Measurements from ENCODE around the gene BAX. TPM values are rescaled to one million over a fixed set of nuclear protein-coding genes. Genes with fewer than 3 reads are reported as not detected.

Gene BAX
- total and polyA plus RNA-seq, 9 of the 15 experiments (the other 6 are each of a cell fraction or from before 2014, with no cell fraction given): 3.2 to 95.4 (median 44.5) TPM

DNA sequence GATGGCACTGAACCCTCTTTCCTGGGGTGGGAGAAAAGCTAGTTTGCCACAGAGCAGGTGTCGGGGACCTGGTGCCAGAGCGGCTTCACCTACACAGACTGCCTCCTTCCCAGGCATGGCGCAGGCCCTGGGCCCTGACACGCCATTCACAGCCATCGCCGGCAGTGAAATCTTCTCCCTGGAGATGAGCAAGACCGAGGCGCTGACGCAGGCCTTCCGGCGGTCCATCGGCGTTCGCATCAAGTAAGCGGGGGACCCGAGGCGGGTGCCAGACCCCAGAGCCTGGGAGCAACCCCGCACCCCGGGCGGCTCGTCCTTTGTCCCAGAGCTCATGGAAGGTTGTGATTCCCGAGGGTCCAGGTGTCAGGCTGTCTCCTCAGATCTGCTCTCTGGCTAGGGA is 52.2 kb downstream of the BAX start:
- H3K27ac ChIP-seq (ENCODE audit: extremely low read depth, low read depth, low read length): no peak overlapping the region
- no peak overlapping the region for H2AFZ ChIP-seq (ENCODE audit: low read depth, low read length)
- H3K79me2 ChIP-seq (ENCODE audit: control insufficient read depth, insufficient read depth, low read length): no peaks in the 10 kb centered on the region
- in situ Hi-C loops (cut with MboI): no loop called here
- H3K9me3 ChIP-seq (replicated peaks; ENCODE audit: control insufficient read depth, insufficient read depth, low read depth, low read length): no peaks in the 10 kb centered on the region
- ATAC-seq (no peak), FAIRE-seq (no peak), DNase-seq (ENCODE audit: extremely low read depth in 1 of 4, low spot score in 3 of 4) (no peak)
- no peaks in the 10 kb centered on the region for H4K20me1 ChIP-seq (replicated peaks; ENCODE audit: control insufficient read depth, insufficient read depth, low read length)
- H3K36me3 ChIP-seq (ENCODE audit: control insufficient read depth, insufficient read depth, low read length): peaks cover 85% of the 10 kb centered on the region
- H3K9ac ChIP-seq (ENCODE audit: insufficient read depth in 1 of 2, low read depth in 2 of 2, low read length in 2 of 2): no peak overlapping the region
- WGBS (ENCODE audit: insufficient coverage, low coverage, missing lambda C conversion rate): 98% methylated on average over 21 of the region's 22 CpGs
- no peak for TF ChIP-seq MEF2D (tag; conservative IDR thresholded peaks at IDR 0.05; ENCODE audit: low read depth)
- peak; percentile 45 for TF ChIP-seq RBFOX2 (IDR thresholded peaks at IDR 0.05; ENCODE audit: low read depth, low read length)
- TF ChIP-seq, protein P1, sequence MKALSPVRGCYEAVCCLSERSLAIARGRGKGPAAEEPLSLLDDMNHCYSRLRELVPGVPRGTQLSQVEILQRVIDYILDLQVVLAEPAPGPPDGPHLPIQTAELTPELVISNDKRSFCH (CRISPR knock-in tag; IDR thresholded peaks at IDR 0.05): no peak
- TF ChIP-seq, protein P1 (tag; IDR thresholded peaks at IDR 0.05): no peak
- TF ChIP-seq CTBP1 (IDR thresholded peaks at IDR 0.05; ENCODE audit: borderline replicate concordance): no peak
- TF ChIP-seq SMAD3 (CRISPR knock-in tag; conservative IDR thresholded peaks at IDR 0.05): no peak
- no peak for TF ChIP-seq YBX1 (IDR thresholded peaks at IDR 0.05)
- no peak for TF ChIP-seq ILF3 (IDR thresholded peaks at IDR 0.05; ENCODE audit: borderline replicate concordance)
- TF ChIP-seq, protein P2, sequence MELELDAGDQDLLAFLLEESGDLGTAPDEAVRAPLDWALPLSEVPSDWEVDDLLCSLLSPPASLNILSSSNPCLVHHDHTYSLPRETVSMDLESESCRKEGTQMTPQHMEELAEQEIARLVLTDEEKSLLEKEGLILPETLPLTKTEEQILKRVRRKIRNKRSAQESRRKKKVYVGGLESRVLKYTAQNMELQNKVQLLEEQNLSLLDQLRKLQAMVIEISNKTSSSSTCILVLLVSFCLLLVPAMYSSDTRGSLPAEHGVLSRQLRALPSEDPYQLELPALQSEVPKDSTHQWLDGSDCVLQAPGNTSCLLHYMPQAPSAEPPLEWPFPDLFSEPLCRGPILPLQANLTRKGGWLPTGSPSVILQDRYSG (tag; conservative IDR thresholded peaks at IDR 0.05; ENCODE audit: low read depth): no peak
- TF ChIP-seq, protein P3, sequence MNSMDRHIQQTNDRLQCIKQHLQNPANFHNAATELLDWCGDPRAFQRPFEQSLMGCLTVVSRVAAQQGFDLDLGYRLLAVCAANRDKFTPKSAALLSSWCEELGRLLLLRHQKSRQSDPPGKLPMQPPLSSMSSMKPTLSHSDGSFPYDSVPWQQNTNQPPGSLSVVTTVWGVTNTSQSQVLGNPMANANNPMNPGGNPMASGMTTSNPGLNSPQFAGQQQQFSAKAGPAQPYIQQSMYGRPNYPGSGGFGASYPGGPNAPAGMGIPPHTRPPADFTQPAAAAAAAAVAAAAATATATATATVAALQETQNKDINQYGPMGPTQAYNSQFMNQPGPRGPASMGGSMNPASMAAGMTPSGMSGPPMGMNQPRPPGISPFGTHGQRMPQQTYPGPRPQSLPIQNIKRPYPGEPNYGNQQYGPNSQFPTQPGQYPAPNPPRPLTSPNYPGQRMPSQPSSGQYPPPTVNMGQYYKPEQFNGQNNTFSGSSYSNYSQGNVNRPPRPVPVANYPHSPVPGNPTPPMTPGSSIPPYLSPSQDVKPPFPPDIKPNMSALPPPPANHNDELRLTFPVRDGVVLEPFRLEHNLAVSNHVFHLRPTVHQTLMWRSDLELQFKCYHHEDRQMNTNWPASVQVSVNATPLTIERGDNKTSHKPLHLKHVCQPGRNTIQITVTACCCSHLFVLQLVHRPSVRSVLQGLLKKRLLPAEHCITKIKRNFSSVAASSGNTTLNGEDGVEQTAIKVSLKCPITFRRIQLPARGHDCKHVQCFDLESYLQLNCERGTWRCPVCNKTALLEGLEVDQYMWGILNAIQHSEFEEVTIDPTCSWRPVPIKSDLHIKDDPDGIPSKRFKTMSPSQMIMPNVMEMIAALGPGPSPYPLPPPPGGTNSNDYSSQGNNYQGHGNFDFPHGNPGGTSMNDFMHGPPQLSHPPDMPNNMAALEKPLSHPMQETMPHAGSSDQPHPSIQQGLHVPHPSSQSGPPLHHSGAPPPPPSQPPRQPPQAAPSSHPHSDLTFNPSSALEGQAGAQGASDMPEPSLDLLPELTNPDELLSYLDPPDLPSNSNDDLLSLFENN (IDR thresholded peaks at IDR 0.05; ENCODE audit: low read depth in 2 of 2, low read length in 2 of 2): no peak
- TF ChIP-seq POLR2G (IDR thresholded peaks at IDR 0.05; ENCODE audit: low read depth, low read length): peak; percentile 29; the same call in 1 of the 2 replicates
- TF ChIP-seq BMI1 (IDR thresholded peaks at IDR 0.05; ENCODE audit: low read length): no peak
- TF ChIP-seq, protein P4, sequence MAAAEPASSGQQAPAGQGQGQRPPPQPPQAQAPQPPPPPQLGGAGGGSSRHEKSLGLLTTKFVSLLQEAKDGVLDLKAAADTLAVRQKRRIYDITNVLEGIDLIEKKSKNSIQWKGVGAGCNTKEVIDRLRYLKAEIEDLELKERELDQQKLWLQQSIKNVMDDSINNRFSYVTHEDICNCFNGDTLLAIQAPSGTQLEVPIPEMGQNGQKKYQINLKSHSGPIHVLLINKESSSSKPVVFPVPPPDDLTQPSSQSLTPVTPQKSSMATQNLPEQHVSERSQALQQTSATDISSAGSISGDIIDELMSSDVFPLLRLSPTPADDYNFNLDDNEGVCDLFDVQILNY (CRISPR knock-in tag; IDR thresholded peaks at IDR 0.05): no peak
- no peak for TF ChIP-seq CEBPB (tag; IDR thresholded peaks at IDR 0.05)
- TF ChIP-seq SIN3B (IDR thresholded peaks at IDR 0.05; ENCODE audit: low read depth): no peak
- no peak overlapping the region for H3K4me3 ChIP-seq
- intact Hi-C loops (cut with micrococcal nuclease): no loop called here
- ChIA-PET CTCF (ENCODE audit: low intra/inter-chr PET ratio) (no interaction called here), POLR2A (interaction anchor here (1.3 kb wide), 2 partner anchors 9 to 13 kb away, joined by 4 to 5 read pairs; partner anchors contain the start of genes GYS1 and RUVBL2)
- no TSS peak for BruUV-seq (replicated peaks)
- no peaks in the 10 kb centered on the region for H3K27me3 ChIP-seq (ENCODE audit: control insufficient read depth in 2 of 2, insufficient read depth in 2 of 2, low read length in 2 of 2)
- peaks cover 0 to 6% of the 10 kb centered on the region in 2 experiments; a peak in 1 of 5 replicates for H3K4me1 ChIP-seq (replicated peaks in 1 of 2; ENCODE audit: control insufficient read depth in 2 of 2, insufficient read depth in 2 of 2, low read length in 2 of 2)
- peaks cover 4% of the 10 kb centered on the region for H3K9me1 ChIP-seq (ENCODE audit: control insufficient read depth, insufficient read depth, low read length)
- no peak overlapping the region for H3K4me2 ChIP-seq (ENCODE audit: insufficient read depth, low read length)
